GM21526 (cell line): ENCODE data around the gene HOXD13.

Source experiments
- ATAC-seq: cut with Tn5 transposase; IDR thresholded peaks from one replicate; pipeline ENCODE4 v1.9.1; 2021; ENCODE audit warnings: moderate library complexity; ENCODE audit not compliant: unreplicated experiment, low FRiP score

The HOXD13 gene

GRCh38 chr2:176105078-176105729 lies 12.7 kb downstream of the HOXD13 start:
- no peak for ATAC-seq

GRCh38 chr2:176105730-176106580 lies 13.4 kb downstream of the HOXD13 start:
- ATAC-seq, result no peak

- no peak for ATAC-seq
Measured at GRCh38 chr2:176106581-176107539, 14.3 kb downstream of the HOXD13 start, which contains the start of gene HOXD11. TSS of gene HOXD11 (plus strand) at chr2:176107280. CDS start at chr2:176107356, 76 bp downstream.

- no peak for ATAC-seq
Measured at GRCh38 chr2:176107731-176108181, 15.2 kb downstream of the HOXD13 start.

GRCh38 chr2:176109192-176109901 lies 16.8 kb downstream of the HOXD13 start:
- ATAC-seq, result no peak

GRCh38 chr2:176109946-176110345 lies 17.4 kb downstream of the HOXD13 start:
- ATAC-seq, result no peak

- ATAC-seq, result no peak
Measured at GRCh38 chr2:176110415-176111308, 18.1 kb downstream of the HOXD13 start.

GRCh38 chr2:176111309-176111663 lies 18.8 kb downstream of the HOXD13 start:
- no peak for ATAC-seq

GRCh38 chr2:176111846-176112374 lies 19.4 kb downstream of the HOXD13 start:
- no peak for ATAC-seq

- no peak for ATAC-seq
Measured at GRCh38 chr2:176112375-176113302, 20.1 kb downstream of the HOXD13 start.

GRCh38 chr2:176114120-176114929 lies 21.8 kb downstream of the HOXD13 start:
- no peak for ATAC-seq

GRCh38 chr2:176114930-176115625 lies 22.6 kb downstream of the HOXD13 start:
- no peak for ATAC-seq

- ATAC-seq, result no peak
Measured at GRCh38 chr2:176115883-176116813, 23.6 kb downstream of the HOXD13 start, which contains the start of gene HOXD10. TSS of gene HOXD10 (plus strand) at chr2:176116778. CDS start at chr2:176116834, 56 bp downstream.

GRCh38 chr2:176117162-176117822 lies 24.8 kb downstream of the HOXD13 start:
- no peak for ATAC-seq
